K562 (cell line): ENCODE data around the gene EIF4G1. TPM values are rescaled to one million over a fixed set of nuclear protein-coding genes. Genes with fewer than 3 reads are reported as not detected.

Experiments used
- BRD4 ChIP-seq: fragments of 200-600 bp; sonication (generic); IDR thresholded peaks from 2 replicates; pipeline ENCODE4 v1.6.1; 2017; ENCODE audit warnings: inconsistent platforms
- DMBX1 ChIP-seq: fragments of 250-450 bp; sonication (Bioruptor Pico); IDR thresholded peaks from 2 replicates; pipeline ENCODE4 v1.8.0; 2022; ENCODE audit warnings: inconsistent platforms, mild to moderate bottlenecking, moderate library complexity, borderline replicate concordance
- ETV1 ChIP-seq: fragments of 450-650 bp; conservative IDR thresholded peaks from 2 replicates; pipeline ENCODE4 v1.6.1; 2016; ENCODE audit warnings: missing genetic modification characterization, control low read depth, low read depth, missing compliant biosample characterization
- HNRNPH1 ChIP-seq: fragments of 200-400 bp; formaldehyde crosslinking; optimal IDR thresholded peaks from 2 replicates; pipeline ENCODE3; 2017; ENCODE audit warnings: low read depth, mild to moderate bottlenecking, low read length, moderate library complexity
- KAT7 ChIP-seq: sonication (generic); formaldehyde crosslinking; IDR thresholded peaks from 2 replicates; pipeline ENCODE4 v1.8.0; 2022; ENCODE audit warnings: missing genetic modification reagents, mild to moderate bottlenecking, borderline replicate concordance
- NR4A1 ChIP-seq, 2 experiments: fragments of 250-450 bp in 1 of 2; fragments of 450-650 bp in 1 of 2; sonication (Bioruptor Pico) in 1 of 2; IDR thresholded peaks; 2 replicates each; pipeline versions ENCODE4 v1.4.0 to v1.6.1; 2016 to 2020; ENCODE audit warnings: mild to moderate bottlenecking in 2 of 2, missing compliant biosample characterization in 1 of 2, missing genetic modification characterization in 1 of 2, moderate library complexity in 1 of 2
- POLR2AphosphoS2 ChIP-seq: IDR thresholded peaks from 2 replicates; pipeline ENCODE4 v1.6.1; 2012; ENCODE audit warnings: low read length, improper control_type of control experiment
- RFX7 ChIP-seq: fragments of 250-450 bp; sonication (Bioruptor Pico); IDR thresholded peaks from 2 replicates; pipeline ENCODE4 v1.5.1; 2021; ENCODE audit warnings: mild to moderate bottlenecking
- SNRNP70 ChIP-seq: fragments of 200-400 bp; formaldehyde crosslinking; optimal IDR thresholded peaks from 2 replicates; pipeline ENCODE3; 2017; ENCODE audit warnings: low read depth, low read length
- polyA plus RNA-seq, 8 experiments: library from polyadenylated mRNA; depleted of rRNA in 4 of 8; stranded (reverse) in 5 of 8; unstranded in 3 of 8; fragments of >200 nt; fragmentation: Nextera tagmentation in 2 of 8; fragmentation: Illumina TruSeq in 1 of 8; extraction: Ambion mirVana in 2 of 8; extraction: Trizol in 1 of 8; gene quantifications; 2 replicates each; pipeline versions ENCODE4 v1.2.1 to v1.2.3, GENCODE V29; 2011 to 2014; ENCODE audit warnings: inconsistent platforms in 1 of 8, missing spikeins in 1 of 8
- total RNA-seq, 7 experiments: library from RNA; depleted of rRNA in 6 of 7; stranded (reverse); fragments of >200 nt in 6 of 7; fragmentation: Illumina TruSeq in 2 of 7; extraction: Trizol in 2 of 7; gene quantifications; 2 replicates each; pipeline versions ENCODE4 v1.2.1 to v1.2.3, GENCODE V29; 2011 to 2021; ENCODE audit warnings: low replicate concordance in 1 of 7
- TF ChIP-seq, protein P1 (sequence below), 3 experiments: fragments of 200-800 bp in 1 of 3; fragments of 250-450 bp in 1 of 3; fragments of 450-650 bp in 1 of 3; sonication (Bioruptor Pico) in 1 of 3; sonication (Bioruptor generic) in 1 of 3; formaldehyde crosslinking in 1 of 3; IDR thresholded peaks; 2 replicates each; pipeline versions ENCODE4 v1.6.1 to v1.8.0; 2016 to 2022; ENCODE audit warnings: mild to moderate bottlenecking in 2 of 3, missing genetic modification characterization in 2 of 3, missing compliant biosample characterization in 1 of 3, moderate library complexity in 1 of 3
- TF ChIP-seq, protein P2 (sequence below), 2 experiments: IDR thresholded peaks in 1 of 2; conservative IDR thresholded peaks in 1 of 2; 2 replicates each; pipeline ENCODE4 v1.6.1; 2016; ENCODE audit warnings: low read depth in 2 of 2, mild to moderate bottlenecking in 1 of 2, missing compliant biosample characterization in 1 of 2, missing genetic modification characterization in 1 of 2, moderate library complexity in 1 of 2

Gene EIF4G1
- total and polyA plus RNA-seq, 9 of the 15 experiments (the other 6 are each of a cell fraction or from before 2014, with no cell fraction given): 4.6 to 505 (median 155) TPM

DNA sequence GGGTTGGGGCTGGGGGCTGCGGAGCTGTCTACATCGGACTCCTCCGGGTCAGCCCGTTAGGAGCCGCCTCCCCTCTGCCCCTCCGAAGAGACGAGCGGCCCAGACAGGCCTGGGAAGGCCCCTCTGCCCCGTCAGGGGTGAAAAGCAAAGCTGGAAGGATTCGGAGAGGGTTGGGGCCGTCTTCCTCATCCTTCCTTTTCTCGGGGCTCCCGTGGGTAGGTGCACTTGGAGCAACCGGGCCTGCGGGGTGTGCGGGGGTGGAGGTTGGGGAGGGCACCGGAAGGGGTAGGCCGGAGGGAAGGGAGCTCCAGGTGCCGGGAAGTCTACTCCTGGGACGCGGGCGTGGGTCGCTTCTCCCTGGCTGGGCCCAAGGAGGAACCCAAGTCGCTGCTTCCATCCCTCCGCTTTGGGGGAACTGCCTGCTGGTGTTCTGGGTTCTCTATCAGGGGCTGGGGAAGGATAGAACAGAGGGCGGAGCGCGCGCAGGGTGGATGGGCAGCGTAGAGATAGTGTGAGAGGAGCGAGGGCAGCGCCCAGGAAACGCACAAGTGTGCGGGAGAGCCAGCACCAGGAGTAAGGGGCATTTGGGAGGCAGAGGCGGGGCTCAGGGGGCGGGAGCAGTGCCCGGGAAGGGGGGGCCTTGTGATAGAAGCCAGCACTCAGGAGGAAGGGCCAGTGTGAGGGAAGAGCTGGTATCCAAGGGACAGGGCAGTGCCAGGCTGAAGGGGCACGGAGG is 47.7 kb downstream of the EIF4G1 start (continued):
- TF ChIP-seq NR4A1 (CRISPR knock-in tag; IDR thresholded peaks at IDR 0.05) (peak; percentile 18; the same call in 1 of the 2 replicates), NR4A1 (tag; IDR thresholded peaks at IDR 0.05) (no peak), SNRNP70 (no peak), KAT7 (CRISPR knock-in tag) (no peak), BRD4 (no peak), POLR2AphosphoS2 (no peak), RFX7 (no peak), ETV1 (tag) (0 out of 2 replicates have a peak, but pooled peaks have one; percentile 6), DMBX1 (CRISPR knock-in tag) (no peak), HNRNPH1 (no peak)
- TF ChIP-seq, protein P1, sequence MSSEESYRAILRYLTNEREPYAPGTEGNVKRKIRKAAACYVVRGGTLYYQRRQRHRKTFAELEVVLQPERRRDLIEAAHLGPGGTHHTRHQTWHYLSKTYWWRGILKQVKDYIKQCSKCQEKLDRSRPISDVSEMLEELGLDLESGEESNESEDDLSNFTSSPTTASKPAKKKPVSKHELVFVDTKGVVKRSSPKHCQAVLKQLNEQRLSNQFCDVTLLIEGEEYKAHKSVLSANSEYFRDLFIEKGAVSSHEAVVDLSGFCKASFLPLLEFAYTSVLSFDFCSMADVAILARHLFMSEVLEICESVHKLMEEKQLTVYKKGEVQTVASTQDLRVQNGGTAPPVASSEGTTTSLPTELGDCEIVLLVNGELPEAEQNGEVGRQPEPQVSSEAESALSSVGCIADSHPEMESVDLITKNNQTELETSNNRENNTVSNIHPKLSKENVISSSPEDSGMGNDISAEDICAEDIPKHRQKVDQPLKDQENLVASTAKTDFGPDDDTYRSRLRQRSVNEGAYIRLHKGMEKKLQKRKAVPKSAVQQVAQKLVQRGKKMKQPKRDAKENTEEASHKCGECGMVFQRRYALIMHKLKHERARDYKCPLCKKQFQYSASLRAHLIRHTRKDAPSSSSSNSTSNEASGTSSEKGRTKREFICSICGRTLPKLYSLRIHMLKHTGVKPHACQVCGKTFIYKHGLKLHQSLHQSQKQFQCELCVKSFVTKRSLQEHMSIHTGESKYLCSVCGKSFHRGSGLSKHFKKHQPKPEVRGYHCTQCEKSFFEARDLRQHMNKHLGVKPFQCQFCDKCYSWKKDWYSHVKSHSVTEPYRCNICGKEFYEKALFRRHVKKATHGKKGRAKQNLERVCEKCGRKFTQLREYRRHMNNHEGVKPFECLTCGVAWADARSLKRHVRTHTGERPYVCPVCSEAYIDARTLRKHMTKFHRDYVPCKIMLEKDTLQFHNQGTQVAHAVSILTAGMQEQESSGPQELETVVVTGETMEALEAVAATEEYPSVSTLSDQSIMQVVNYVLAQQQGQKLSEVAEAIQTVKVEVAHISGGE (CRISPR knock-in tag; IDR thresholded peaks at IDR 0.05): no peak; a peak in 1 of 6 replicates
- TF ChIP-seq, protein P2, sequence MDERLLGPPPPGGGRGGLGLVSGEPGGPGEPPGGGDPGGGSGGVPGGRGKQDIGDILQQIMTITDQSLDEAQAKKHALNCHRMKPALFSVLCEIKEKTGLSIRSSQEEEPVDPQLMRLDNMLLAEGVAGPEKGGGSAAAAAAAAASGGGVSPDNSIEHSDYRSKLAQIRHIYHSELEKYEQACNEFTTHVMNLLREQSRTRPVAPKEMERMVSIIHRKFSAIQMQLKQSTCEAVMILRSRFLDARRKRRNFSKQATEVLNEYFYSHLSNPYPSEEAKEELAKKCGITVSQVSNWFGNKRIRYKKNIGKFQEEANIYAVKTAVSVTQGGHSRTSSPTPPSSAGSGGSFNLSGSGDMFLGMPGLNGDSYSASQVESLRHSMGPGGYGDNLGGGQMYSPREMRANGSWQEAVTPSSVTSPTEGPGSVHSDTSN (CRISPR knock-in tag; IDR thresholded peaks at IDR 0.05; ENCODE audit: low read depth): no peak
- TF ChIP-seq, protein P2 (tag; conservative IDR thresholded peaks at IDR 0.05; ENCODE audit: low read depth): no peak
